NCI-H1417 treated with DMSO at 0.1 percent for 48 hours (cell line): Measurements from ENCODE around the gene GYPC.
"Not testable (repeated sequence)": the region's sequence is repeated elsewhere in the genome, so short reads cannot be mapped to it uniquely, and the experiment has no call there.

Source experiments
- DNase-seq: peaks from one replicate; lab custom pipeline; 2025; lab: John Stamatoyannopoulos, UW

The GYPC gene

GRCh38 chr2:126655500-126656430 is at the start of gene GYPC:
TSS of gene GYPC (plus strand) at chr2:126656158. CDS start at chr2:126656264, 106 bp downstream.
- no peak for DNase-seq

- DNase-seq = no peak
Observed at GRCh38 chr2:126614524-126615227, 41.3 kb upstream of the GYPC start.

- no peak for DNase-seq
Observed at GRCh38 chr2:126616606-126617069, 39.3 kb upstream of the GYPC start.

GRCh38 chr2:126620302-126620701 is 35.7 kb upstream of the GYPC start:
- no peak for DNase-seq

- no peak for DNase-seq
Observed at GRCh38 chr2:126623000-126623399, 33.0 kb upstream of the GYPC start.

DNA sequence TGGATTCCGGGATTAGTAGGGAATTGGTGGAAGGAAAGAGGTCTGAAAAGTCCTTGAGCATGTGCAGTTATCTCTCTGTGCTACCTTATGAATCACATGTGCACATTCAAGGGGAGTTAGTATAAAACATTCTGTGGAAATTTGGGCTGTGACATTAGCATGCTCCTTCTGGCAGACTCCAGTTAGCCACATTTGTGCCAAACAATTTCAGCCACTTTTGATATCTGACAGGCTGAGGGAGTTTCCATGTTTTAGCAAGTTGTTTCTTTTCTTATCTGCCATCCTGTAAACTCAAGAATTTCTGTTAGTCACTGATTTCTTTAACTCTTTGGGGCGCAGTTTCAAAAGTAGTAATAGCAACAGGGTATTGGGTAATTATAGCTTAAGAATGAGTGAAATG is 28.3 kb upstream of the GYPC start:
- no peak for DNase-seq

GRCh38 chr2:126634273-126634861 is 21.6 kb upstream of the GYPC start:
- DNase-seq = no peak

GRCh38 chr2:126635281-126635680 is 20.7 kb upstream of the GYPC start:
- no peak for DNase-seq

- DNase-seq = no peak
Observed at GRCh38 chr2:126635736-126636135, 20.2 kb upstream of the GYPC start.

GRCh38 chr2:126637386-126637785 is 18.6 kb upstream of the GYPC start:
- DNase-seq = no peak

GRCh38 chr2:126638746-126639145 is 17.2 kb upstream of the GYPC start:
- DNase-seq = no peak

DNA sequence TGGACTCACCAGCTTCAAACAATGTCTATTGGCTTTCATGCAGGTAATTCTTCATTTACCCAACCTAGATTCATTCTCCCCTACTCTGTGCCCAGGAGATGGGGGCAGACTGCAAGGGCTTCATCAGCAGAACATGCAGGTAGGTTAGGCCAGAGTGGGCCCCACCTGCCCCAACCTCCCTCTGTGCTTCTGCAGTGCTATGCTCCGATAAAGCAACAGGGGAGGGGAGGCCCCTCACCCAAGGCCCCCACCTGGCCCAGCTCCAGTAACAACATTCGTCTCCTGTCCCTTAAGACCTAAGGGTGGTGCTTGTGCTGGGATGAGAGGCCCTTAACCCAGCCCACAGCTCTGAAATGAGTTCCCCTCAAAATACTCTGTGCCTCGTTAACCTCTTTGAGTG is 16.7 kb upstream of the GYPC start:
- DNase-seq = no peak

DNA sequence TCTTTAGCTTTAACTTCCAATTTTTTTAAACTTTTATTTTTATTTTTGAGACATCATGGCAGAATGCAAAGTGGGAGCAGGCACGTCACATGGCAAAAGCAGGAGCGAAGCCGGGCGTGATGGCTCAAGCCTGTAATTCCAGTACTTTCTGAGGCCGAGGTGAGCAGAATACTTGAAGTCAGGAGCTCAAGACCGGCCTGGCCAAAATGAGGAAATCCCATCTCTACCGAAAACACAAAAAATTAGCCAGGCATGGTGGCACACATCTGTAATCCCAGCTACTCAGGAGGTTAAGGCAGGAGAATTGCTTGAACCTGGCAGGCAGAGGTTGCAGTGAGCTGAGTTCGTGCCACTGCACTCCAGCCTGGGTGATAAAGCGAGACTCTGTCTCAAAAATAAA is 14.7 kb upstream of the GYPC start:
- DNase-seq = not testable (repeated sequence)

- no peak for DNase-seq
Observed at GRCh38 chr2:126642031-126642430, 13.9 kb upstream of the GYPC start.

DNA sequence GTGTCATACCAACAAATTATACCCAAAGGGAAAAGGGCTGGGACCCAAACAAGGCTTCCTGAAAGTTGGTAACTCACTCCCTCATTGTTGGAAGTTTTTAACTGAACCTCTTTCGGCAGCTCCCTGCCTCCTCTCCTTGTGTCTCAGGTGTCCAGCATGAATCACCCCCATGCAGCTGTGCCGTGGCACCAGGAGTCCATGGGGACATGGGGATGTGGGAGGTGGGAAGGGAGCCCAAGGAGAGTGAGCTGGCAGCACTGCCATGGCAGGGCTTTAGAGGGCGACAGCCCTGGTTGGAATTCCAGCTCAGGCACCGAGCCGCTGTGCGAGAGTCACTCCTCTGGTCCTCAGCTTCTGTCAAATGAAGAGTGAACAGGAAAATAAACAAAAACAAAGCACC is 12.5 kb upstream of the GYPC start:
- DNase-seq = no peak

DNA sequence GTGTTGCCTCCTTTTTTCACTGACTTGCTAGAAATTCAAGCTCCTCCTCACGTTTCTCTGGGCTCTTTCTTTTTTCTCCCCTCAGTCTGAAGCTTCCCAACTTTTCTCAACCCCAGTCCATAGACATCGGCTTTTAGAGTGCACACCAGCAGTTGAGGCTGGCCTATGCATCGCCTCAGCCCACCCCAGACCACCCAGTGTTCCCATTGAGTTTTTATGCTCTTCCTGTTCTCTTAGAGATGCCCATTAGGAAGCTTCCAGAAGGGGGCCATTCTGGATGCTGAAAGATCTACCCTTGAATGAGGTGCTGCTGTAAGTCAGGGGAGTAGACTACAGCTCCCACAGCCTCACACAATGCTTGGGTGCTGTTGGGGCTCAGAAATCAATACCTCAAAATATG is 12.0 kb upstream of the GYPC start:
- DNase-seq = no peak

DNA sequence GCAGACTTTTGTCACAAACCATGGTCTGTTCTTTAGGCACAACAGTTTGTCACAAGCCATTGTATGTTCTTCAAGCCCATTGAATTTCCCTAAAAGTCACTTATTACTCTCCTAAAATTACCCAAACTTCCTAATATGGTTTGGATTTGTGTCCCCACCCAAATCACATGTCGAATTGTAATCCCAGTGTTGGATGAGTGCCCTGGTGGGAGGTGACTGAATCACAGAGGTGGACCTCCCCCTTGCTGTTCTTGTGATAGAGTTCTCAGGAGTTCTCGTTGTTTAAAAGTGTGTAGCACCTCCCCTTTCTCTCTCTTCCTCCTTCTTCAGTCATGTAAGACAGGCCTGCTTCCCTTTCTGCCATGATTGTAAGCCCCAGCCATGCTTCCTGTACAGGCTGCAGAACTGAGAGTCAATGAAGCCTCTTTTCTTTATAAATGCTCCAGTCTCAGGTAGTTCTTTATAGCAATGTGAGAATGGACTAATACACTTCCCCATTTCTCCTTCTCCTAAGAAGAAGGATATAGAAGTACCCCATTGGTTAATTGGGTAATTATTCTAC is 11.2 kb upstream of the GYPC start:
- DNase-seq = no peak

DNA sequence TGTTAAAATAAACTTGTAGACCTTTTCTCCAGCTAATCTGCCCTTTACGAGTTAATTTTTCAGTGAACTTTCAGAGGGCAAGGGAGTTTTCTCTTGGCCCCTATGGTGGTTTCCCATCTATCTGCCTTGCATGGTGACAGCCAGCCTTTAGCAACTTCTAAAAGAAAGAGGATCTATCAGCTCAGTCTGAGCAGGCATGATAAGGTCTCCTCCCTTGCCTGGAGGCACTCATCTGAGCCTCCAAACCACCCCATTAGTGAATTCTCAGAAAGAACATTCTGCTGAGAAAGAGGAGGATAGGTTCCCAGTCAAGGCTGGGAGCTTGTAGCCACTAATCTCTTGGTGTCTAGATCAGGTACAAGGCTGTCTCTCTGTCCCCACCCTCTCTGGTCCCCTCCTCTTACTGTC is 10.7 kb upstream of the GYPC start:
- no peak for DNase-seq

DNA sequence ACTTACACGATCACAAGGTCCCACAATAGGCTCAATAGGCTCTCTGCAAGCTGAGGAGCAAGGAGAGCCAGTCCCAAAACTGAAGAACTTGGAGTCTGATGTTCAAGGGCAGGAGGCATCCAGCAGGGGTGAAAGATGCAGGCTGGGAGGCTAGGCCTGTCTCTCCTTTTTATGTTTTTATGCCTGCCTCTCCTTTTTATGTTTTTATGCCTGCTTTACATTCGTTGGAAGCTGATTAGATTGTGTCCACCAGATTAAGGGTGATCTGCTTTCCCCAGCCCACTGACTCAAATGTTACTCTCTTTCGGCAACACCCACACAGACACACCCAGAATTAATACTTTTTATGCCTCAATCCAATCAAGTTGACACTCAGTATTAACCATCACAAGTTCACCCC is 9.9 kb upstream of the GYPC start:
- no peak for DNase-seq

- DNase-seq = not testable (repeated sequence)
Observed at GRCh38 chr2:126647714-126648344, 8.1 kb upstream of the GYPC start.

DNA sequence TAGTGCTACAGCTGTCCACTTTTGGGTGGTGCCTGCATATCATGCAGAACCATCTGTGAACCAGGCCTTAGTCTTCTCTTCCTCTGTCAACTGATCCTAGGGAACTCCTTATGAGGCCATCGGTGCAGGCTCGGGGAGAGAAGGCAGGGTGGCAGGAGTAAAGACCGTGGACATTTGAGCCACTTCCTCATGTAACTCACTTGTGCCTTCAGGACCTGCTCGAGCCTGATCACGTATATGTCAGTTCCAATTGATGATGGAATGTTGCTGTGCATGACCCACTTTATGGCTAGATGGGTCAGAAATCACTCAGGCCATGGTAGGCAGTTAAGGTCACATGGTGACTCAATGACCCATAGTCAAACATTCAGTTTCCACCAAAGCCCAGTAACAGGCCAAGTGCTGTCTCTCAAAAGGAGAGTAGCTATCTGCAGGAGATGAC is 7.6 kb upstream of the GYPC start:
- DNase-seq = not testable (repeated sequence)

DNA sequence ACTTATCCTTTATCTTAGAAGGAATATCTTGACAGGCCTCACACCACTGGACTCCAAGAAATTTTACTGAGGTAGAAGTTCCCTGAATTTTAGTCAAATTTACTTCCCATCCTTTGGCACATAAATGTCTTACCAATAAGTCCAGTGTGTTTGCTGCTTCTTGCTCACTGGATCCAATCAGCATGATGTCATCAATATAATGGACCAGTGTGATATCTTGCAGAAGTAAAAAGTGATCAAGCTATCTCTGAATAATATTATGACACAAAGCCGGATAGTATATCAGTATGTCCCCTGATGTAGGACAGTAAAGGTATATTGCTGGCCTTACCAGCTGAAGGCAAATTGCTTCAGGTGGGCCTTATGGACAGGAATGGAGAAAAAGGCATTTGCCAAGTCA is 6.9 kb upstream of the GYPC start:
- DNase-seq = no peak
